Measurements from ENCODE around the gene EPB41L1.

EPB41L1 gene

GRCh38 chr20:36154700-36155628, at the start of gene EPB41L1:
TSS of gene EPB41L1 (plus strand) at chr20:36154740. CDS start at chr20:36173778, 19,038 bp downstream.
- peak within 1 kb of the TSS; percentile 44 for H3K27ac ChIP-seq
- POLR2A ChIA-PET (ENCODE audit: low non-redundant PET): no interaction called here
- DNase-seq (ENCODE audit: low spot score): no peak
- no peak for TF ChIP-seq CTCF (conservative IDR thresholded peaks at IDR 0.05; ENCODE audit: low read depth)
- CTCF ChIA-PET: interaction anchor here (0.6 to 4.0 kb wide), 7 partner anchors 10 to 279 kb away, joined by 3 to 67 read pairs (median 9); no protein-coding TSS in a partner anchor

DNA sequence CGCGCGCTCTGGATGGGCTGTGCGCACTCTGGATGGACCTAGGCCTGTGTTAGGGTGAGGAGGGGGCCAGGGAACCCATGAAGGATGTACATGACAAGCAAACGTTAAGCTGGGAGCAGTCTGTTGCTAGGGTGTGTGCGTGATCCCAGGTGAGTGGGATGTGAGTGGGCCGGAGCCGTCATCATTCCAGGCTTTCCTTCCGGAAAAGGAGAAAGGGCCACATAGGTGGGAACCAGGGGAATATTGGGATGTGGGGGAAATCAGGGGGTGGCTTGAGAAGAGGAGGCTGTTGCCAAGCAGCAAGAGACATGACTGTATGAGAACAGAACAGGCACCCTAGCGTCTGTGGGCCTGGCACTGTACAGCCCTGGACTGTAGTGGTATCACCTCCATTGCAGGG, 49.7 kb upstream of the EPB41L1 start:
- no peak for TF ChIP-seq CTCF (conservative IDR thresholded peaks at IDR 0.05; ENCODE audit: low read depth)
- ChIA-PET POLR2A (ENCODE audit: low non-redundant PET) (no interaction called here), CTCF (no interaction called here)
- no peak for DNase-seq (ENCODE audit: low spot score)
- H3K27ac ChIP-seq: 0 out of 2 replicates have a peak overlapping the region, but pooled peaks have one; percentile 0

DNA sequence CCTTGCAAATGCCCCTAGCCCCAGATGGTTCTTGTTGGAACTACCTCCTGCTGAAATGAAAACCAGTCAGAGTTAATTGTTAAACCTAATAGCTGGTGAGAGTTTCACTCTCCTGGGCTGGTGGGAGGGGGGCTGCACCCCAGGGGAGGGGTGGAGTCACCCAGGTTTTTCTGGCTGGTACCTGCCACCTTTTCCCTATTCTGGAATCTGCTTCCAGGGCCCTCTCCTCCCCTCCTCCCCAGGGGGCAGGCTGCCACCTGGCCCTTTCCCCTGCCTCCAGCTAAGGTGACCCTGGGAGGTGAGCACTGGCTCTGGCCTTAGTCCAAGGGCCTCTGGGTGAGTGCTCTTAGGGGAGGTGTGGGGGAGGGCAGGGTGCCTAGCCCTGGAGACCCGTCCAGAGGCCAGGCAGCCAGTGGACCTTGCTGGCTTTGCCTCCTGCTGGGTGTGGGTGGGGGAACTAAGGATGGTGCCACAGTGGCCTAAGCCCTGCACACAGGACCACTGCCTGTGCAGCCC, 48.8 kb upstream of the EPB41L1 start:
- ChIA-PET CTCF (interaction anchor here (1.0 kb wide), 1 partner anchor 111 kb away, joined by 3 read pairs; no protein-coding TSS in a partner anchor), POLR2A (ENCODE audit: low non-redundant PET) (no interaction called here)
- TF ChIP-seq CTCF (conservative IDR thresholded peaks at IDR 0.05; ENCODE audit: low read depth): no peak
- DNase-seq (ENCODE audit: low spot score): no peak
- H3K27ac ChIP-seq: peak overlapping the region; percentile 29

- POLR2A ChIA-PET (ENCODE audit: low non-redundant PET): no interaction called here
- TF ChIP-seq CTCF (conservative IDR thresholded peaks at IDR 0.05; ENCODE audit: low read depth): no peak
- peak overlapping the region; percentile 29; the same call in 1 of the 2 replicates for H3K27ac ChIP-seq
- CTCF ChIA-PET: interaction anchor here (0.6 to 0.8 kb wide), 2 partner anchors 27 to 37 kb away, joined by 3 read pairs; no protein-coding TSS in a partner anchor
- no peak for DNase-seq (ENCODE audit: low spot score)
Observed at GRCh38 chr20:36106606-36107005, 47.9 kb upstream of the EPB41L1 start.

DNA sequence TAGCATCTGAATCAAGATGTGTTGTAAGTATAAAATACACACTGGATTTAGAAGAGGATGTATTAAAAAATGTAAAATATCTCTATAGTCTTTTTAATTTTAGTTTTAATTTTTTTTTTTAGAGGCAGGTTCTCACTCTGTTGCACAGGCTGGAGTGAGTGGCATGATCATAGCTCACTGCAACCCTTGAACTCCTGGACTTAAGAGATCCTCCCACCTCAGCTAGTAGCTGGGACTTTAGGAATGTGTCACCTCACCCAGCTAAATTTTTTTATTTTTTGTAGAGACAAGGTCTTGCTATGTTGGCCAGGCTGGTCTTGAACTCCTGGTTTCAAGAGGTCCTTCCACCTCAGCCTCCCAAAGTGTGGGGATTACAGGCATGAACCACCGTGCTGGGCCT, 46.7 kb upstream of the EPB41L1 start:
- no peak overlapping the region for H3K27ac ChIP-seq
- ChIA-PET CTCF (interaction anchor here (0.6 kb wide), 2 partner anchors 346 to 1810 kb away, joined by 3 to 4 read pairs; no protein-coding TSS in a partner anchor), POLR2A (ENCODE audit: low non-redundant PET) (no interaction called here)
- TF ChIP-seq CTCF (conservative IDR thresholded peaks at IDR 0.05; ENCODE audit: low read depth): no peak
- DNase-seq (ENCODE audit: low spot score): no peak

DNA sequence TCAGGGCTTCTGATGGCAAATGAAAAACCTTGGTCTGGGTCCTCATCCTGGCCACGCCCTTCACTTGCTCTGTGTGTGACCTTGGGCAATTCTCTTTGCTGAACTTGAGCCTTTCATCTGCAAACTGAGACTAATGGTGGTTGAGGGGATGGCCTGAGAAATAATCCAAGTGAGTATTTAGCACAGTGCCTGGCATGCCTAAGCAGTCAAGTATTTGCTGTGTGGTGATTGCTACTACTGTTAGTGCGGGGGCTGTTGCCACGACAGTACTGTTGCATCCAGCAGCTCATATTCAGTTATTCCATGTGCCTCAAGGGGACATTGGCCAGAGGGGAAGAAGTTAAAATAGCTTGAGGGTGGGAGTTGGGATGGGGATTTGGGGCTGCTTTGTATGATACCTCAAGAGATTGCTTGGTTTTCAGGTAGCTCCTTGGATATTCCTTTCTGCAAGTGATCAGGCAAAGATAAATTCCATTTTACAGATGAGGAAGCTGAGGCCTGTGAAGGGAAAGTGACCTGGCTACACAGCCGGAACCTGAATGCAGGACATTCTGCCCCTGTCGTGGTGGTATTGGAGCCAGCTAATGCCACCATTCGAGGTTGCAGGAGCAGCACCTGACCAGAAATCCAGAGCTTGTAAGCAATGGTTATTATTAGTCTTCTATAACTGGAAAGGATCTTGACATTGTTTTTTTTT, 45.1 kb upstream of the EPB41L1 start:
- DNase-seq (ENCODE audit: low spot score): no peak
- CTCF ChIA-PET: interaction anchor here (0.6 to 1.1 kb wide), 3 partner anchors 16 to 29 kb away, joined by 3 to 8 read pairs (median 3); no protein-coding TSS in a partner anchor
- no peak for TF ChIP-seq CTCF (conservative IDR thresholded peaks at IDR 0.05; ENCODE audit: low read depth)
- POLR2A ChIA-PET (ENCODE audit: low non-redundant PET): no interaction called here
- no peak overlapping the region for H3K27ac ChIP-seq

Data from RWPE1 (cell line).